SK-N-SH (cell line): ENCODE data around the gene AUTS2. TPM values are rescaled to one million over a fixed set of nuclear protein-coding genes. Genes with fewer than 3 reads are reported as not detected.

ENCODE experiments used
- CTCF ChIA-PET: fragments of 300-600, 350-600 bp; formaldehyde crosslinking; extraction: SDS; loops from one replicate; lab custom pipeline; 2021; lab: Yijun Ruan, JAX
- POLR2A ChIA-PET: fragments of 350-600 bp; sonication (Branson Sonifier 250); formaldehyde crosslinking; extraction: SDS; loops from one replicate; lab custom pipeline; 2020; ENCODE audit warnings: antibody characterized with exemption, inconsistent platforms; lab: Yijun Ruan, JAX
- DNase-seq: peaks from one replicate; pipeline ENCODE4 v3.0.0; 2012
- H2AFZ ChIP-seq: fragments of 200-600 bp; sonication (generic); 2 replicates; pipeline ENCODE4 v1.8.1; 2016; ENCODE audit warnings: antibody characterized with exemption, mild to moderate bottlenecking, low read depth
- H3F3A ChIP-seq: fragments of 200-600 bp; sonication (generic); replicated peaks from 2 replicates; pipeline ENCODE3; 2016; ENCODE audit warnings: antibody characterized with exemption, mild to moderate bottlenecking; ENCODE audit not compliant: insufficient read depth
- H3K27ac ChIP-seq, 2 experiments: fragments of 200-500 bp in 1 of 2; fragments of 200-600 bp in 1 of 2; sonication (Bioruptor generic) in 1 of 2; sonication (generic), shearing (Covaris generic) in 1 of 2; 2 replicates each; pipeline versions ENCODE4 v1.5.1 to v1.6.1; 2014 to 2016; ENCODE audit warnings: low read depth in 2 of 2, inconsistent platforms in 1 of 2, low read length in 1 of 2, mild to moderate bottlenecking in 1 of 2, mixed read lengths in 1 of 2
- H3K27me3 ChIP-seq: fragments of 200-600 bp; sonication (generic), shearing (Covaris generic); 2 replicates; pipeline ENCODE4 v1.6.1; 2016; ENCODE audit warnings: mixed run types; ENCODE audit not compliant: insufficient read depth
- H3K36me3 ChIP-seq, 2 experiments: fragments of 200-500 bp in 1 of 2; fragments of 200-600 bp in 1 of 2; sonication (Bioruptor generic) in 1 of 2; sonication (generic) in 1 of 2; replicated peaks in 1 of 2; 2 replicates each; pipeline versions ENCODE3 to v1.5.1; 2014 to 2016; ENCODE audit warnings: low read length in 1 of 2, mild to moderate bottlenecking in 1 of 2; ENCODE audit not compliant: insufficient read depth in 2 of 2, control insufficient read depth in 1 of 2
- H3K4me1 ChIP-seq, 2 experiments: fragments of 200-500 bp in 1 of 2; fragments of 200-600 bp in 1 of 2; sonication (Bioruptor generic) in 1 of 2; sonication (generic), shearing (Covaris generic) in 1 of 2; 2 replicates each; pipeline versions ENCODE4 v1.5.1 to v1.6.1; 2014 to 2016; ENCODE audit warnings: low read depth in 1 of 2, low read length in 1 of 2, mixed run types in 1 of 2; ENCODE audit not compliant: insufficient read depth in 2 of 2, control insufficient read depth in 1 of 2
- H3K4me2 ChIP-seq: fragments of 200-600 bp; sonication (generic), shearing (Covaris generic); 2 replicates; pipeline ENCODE4 v1.6.1; 2017; ENCODE audit warnings: mixed run types
- H3K4me3 ChIP-seq, 2 experiments: fragments of 200-500 bp in 1 of 2; fragments of 200-600 bp in 1 of 2; sonication (Bioruptor generic) in 1 of 2; sonication (generic), shearing (Covaris generic) in 1 of 2; 2 replicates each; pipeline versions ENCODE4 v1.5.1 to v1.8.1; 2014 to 2016; ENCODE audit warnings: low read depth in 2 of 2, inconsistent platforms in 1 of 2, low read length in 1 of 2, mild to moderate bottlenecking in 1 of 2, mixed read lengths in 1 of 2, moderate library complexity in 1 of 2
- H3K79me2 ChIP-seq: fragments of 200-600 bp; sonication (generic); 2 replicates; pipeline ENCODE4 v1.8.1; 2017; ENCODE audit warnings: mild to moderate bottlenecking; ENCODE audit not compliant: insufficient read depth
- H3K9ac ChIP-seq: fragments of 200-600 bp; sonication (generic); 2 replicates; pipeline ENCODE4 v1.6.1; 2017; ENCODE audit warnings: mixed run types
- H3K9me2 ChIP-seq: fragments of 200-600 bp; sonication (generic); 2 replicates; pipeline ENCODE4 v1.6.1; 2017; ENCODE audit warnings: mixed run types
- H3K9me3 ChIP-seq: fragments of 200-600 bp; sonication (generic); 2 replicates; pipeline ENCODE4 v1.6.1; 2017; ENCODE audit warnings: mixed run types, mild to moderate bottlenecking, moderate library complexity
- H4K20me1 ChIP-seq: fragments of 200-600 bp; sonication (generic); 2 replicates; pipeline ENCODE4 v1.6.1; 2017; ENCODE audit warnings: mild to moderate bottlenecking, mixed run types; ENCODE audit not compliant: insufficient read depth
- EZH2phosphoT487 ChIP-seq: fragments of 200-600 bp; sonication (generic); IDR thresholded peaks from 2 replicates; pipeline ENCODE4 v1.6.1; 2017; ENCODE audit warnings: low read depth, mixed run types, mild to moderate bottlenecking, antibody characterized with exemption, moderate library complexity, borderline replicate concordance
- FOSL2 ChIP-seq: IDR thresholded peaks from 2 replicates; pipeline ENCODE4 v1.4.0; 2012; ENCODE audit warnings: low read depth, mild to moderate bottlenecking, moderate library complexity, borderline replicate concordance
- FOXM1 ChIP-seq: IDR thresholded peaks from 2 replicates; pipeline ENCODE4 v1.4.0; 2012; ENCODE audit warnings: low read depth, mild to moderate bottlenecking
- JUND ChIP-seq: IDR thresholded peaks from 2 replicates; pipeline ENCODE4 v1.4.0; 2012
- MAX ChIP-seq: IDR thresholded peaks from 2 replicates; pipeline ENCODE4 v1.4.0; 2012; ENCODE audit warnings: low read depth
- NFIC ChIP-seq: IDR thresholded peaks from 2 replicates; pipeline ENCODE4 v1.4.0; 2012; ENCODE audit warnings: borderline replicate concordance
- NRF1 ChIP-seq: IDR thresholded peaks from 2 replicates; pipeline ENCODE4 v1.6.1; 2012; ENCODE audit warnings: low read depth, mild to moderate bottlenecking, low read length
- RAD21 ChIP-seq: IDR thresholded peaks from 2 replicates; pipeline ENCODE4 v1.6.1; 2012; ENCODE audit warnings: mild to moderate bottlenecking, low read length
- REST ChIP-seq: IDR thresholded peaks from 2 replicates; pipeline ENCODE4 v1.6.1; 2012; ENCODE audit warnings: mild to moderate bottlenecking, low read depth, low read length, moderate library complexity
- SIN3A ChIP-seq: IDR thresholded peaks from 2 replicates; pipeline ENCODE4 v1.6.1; 2012; ENCODE audit warnings: low read depth, mild to moderate bottlenecking, low read length, moderate library complexity, borderline replicate concordance
- SMC3 ChIP-seq: IDR thresholded peaks from 2 replicates; pipeline ENCODE4 v1.6.1; 2012; ENCODE audit warnings: low read depth, low read length, improper control_type of control experiment
- TCF12 ChIP-seq: IDR thresholded peaks from 2 replicates; pipeline ENCODE4 v1.4.0; 2012
- TEAD4 ChIP-seq: IDR thresholded peaks from 2 replicates; pipeline ENCODE4 v1.4.0; 2012; ENCODE audit warnings: mild to moderate bottlenecking, borderline replicate concordance; ENCODE audit not compliant: insufficient read depth
- WGBS: methylation state at CpG from one replicate; pipeline ENCODE4 v1.1.6; 2017; ENCODE audit warnings: low lambda C conversion rate; 5-methylcytosine and 5-hydroxymethylcytosine counted together
- polyA plus RNA-seq, 3 experiments: library from polyadenylated mRNA; depleted of rRNA; stranded (reverse); fragments of >200 nt; gene quantifications; 2 replicates each; pipeline ENCODE4 v1.2.3, GENCODE V29; 2012
- TF ChIP-seq, protein P1 (sequence below): IDR thresholded peaks from 2 replicates; pipeline ENCODE4; 2012
- TF ChIP-seq, protein P2 (sequence below): fragments of 150-350 bp; IDR thresholded peaks from 2 replicates; pipeline ENCODE4 v1.6.1; 2016; ENCODE audit warnings: mild to moderate bottlenecking, low read depth, low read length

The AUTS2 gene
- polyA plus RNA-seq, 1 of the 3 experiments (the other 2 are of a cell fraction): 15.6 TPM

DNA sequence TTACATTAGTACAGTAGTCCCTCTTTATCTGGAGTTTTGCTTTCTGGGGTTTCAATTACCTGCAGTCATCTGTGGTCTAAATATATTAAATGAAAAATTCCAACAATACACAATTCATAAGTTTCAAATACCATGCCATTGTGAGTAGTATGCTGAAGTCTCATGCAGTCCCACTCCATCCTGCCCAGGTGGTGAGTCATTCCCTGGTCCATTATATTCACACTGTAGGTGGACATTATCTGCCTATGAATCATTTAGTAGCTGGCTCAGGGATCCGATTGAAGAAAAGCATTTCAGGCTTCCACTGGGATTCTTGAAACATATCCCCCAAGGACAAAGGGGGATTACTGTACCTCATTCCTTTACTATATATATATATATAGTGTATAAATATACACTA lies 1235.5 kb downstream of the AUTS2 start:
- ChIA-PET POLR2A (no interaction called here), CTCF (no interaction called here)
- Histone ChIP-seq H4K20me1 (no peaks in the 10 kb centered on the region), H3K4me2 (no peak overlapping the region), H3K79me2 (no peaks in the 10 kb centered on the region), H3K36me3 (no peaks in the 10 kb centered on the region), H2AFZ (no peak overlapping the region), H3K9ac (no peak overlapping the region), H3K4me1 (no peaks in the 10 kb centered on the region; a peak in 1 of 4 replicates), H3K27me3 (no peaks in the 10 kb centered on the region; the same call in 1 of the 2 replicates), H3K9me2 (no peaks in the 10 kb centered on the region), H3K9me3 (no peaks in the 10 kb centered on the region), H3K27ac (no peak overlapping the region), H3F3A (no peaks in the 10 kb centered on the region), H3K4me3 (no peak overlapping the region)
- DNase-seq: no peak
- TF ChIP-seq NFIC: peak; percentile 36; the same call in 1 of the 2 replicates
- no peak for TF ChIP-seq SMC3
- no peak for TF ChIP-seq NRF1
- TF ChIP-seq, protein P1, sequence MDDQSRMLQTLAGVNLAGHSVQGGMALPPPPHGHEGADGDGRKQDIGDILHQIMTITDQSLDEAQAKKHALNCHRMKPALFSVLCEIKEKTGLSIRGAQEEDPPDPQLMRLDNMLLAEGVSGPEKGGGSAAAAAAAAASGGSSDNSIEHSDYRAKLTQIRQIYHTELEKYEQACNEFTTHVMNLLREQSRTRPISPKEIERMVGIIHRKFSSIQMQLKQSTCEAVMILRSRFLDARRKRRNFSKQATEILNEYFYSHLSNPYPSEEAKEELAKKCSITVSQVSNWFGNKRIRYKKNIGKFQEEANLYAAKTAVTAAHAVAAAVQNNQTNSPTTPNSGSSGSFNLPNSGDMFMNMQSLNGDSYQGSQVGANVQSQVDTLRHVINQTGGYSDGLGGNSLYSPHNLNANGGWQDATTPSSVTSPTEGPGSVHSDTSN: peak; percentile 42; the same call in 1 of the 2 replicates
- TF ChIP-seq FOSL2: peak; percentile 92
- TF ChIP-seq TEAD4: peak; percentile 38; the same call in 1 of the 2 replicates
- TF ChIP-seq TCF12: peak; percentile 58; the same call in 1 of the 2 replicates
- TF ChIP-seq JUND: peak; percentile 80
- 3% methylated on average over 1 of the region's 1 CpG for WGBS

- ChIA-PET POLR2A (no interaction called here), CTCF (interaction anchor here (1.4 to 1.8 kb wide), 2 partner anchors 899 to 902 kb away, joined by 5 read pairs; no protein-coding TSS in a partner anchor)
- Histone ChIP-seq H3K27me3 (no peaks in the 10 kb centered on the region; the same call in 1 of the 2 replicates), H3K79me2 (no peaks in the 10 kb centered on the region), H3K4me1 (no peaks in the 10 kb centered on the region; a peak in 1 of 4 replicates), H2AFZ (no peak overlapping the region), H3K4me3 (no peak overlapping the region), H3K9ac (no peak overlapping the region), H3K9me2 (no peaks in the 10 kb centered on the region), H4K20me1 (no peaks in the 10 kb centered on the region), H3F3A (no peaks in the 10 kb centered on the region), H3K36me3 (no peaks in the 10 kb centered on the region), H3K9me3 (no peaks in the 10 kb centered on the region), H3K27ac (no peak overlapping the region), H3K4me2 (no peak overlapping the region)
- DNase-seq: no peak
- TF ChIP-seq EZH2phosphoT487 (no peak), JUND (no peak), FOXM1 (no peak), NRF1 (no peak), MAX (no peak), REST (no peak), SIN3A (no peak), RAD21 (no peak)
- TF ChIP-seq, protein P1: no peak
- TF ChIP-seq, protein P2, sequence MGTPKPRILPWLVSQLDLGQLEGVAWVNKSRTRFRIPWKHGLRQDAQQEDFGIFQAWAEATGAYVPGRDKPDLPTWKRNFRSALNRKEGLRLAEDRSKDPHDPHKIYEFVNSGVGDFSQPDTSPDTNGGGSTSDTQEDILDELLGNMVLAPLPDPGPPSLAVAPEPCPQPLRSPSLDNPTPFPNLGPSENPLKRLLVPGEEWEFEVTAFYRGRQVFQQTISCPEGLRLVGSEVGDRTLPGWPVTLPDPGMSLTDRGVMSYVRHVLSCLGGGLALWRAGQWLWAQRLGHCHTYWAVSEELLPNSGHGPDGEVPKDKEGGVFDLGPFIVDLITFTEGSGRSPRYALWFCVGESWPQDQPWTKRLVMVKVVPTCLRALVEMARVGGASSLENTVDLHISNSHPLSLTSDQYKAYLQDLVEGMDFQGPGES: no peak
- 74% methylated on average over 8 of the region's 8 CpGs for WGBS
Observed at GRCh38 chr7:70834424-70834823, 1236.1 kb downstream of the AUTS2 start.
